Parathyroid adenoma (tissue), 2 donors: ENCODE measurements around the gene SUCLA2.

ENCODE experiments used
- H2AFZ ChIP-seq: fragments of 300-600 bp; sonication (generic); one replicate; pipeline ENCODE4 v1.7.0; 2017; ENCODE audit warnings: antibody characterized with exemption, mild to moderate bottlenecking
- H3K27ac ChIP-seq: fragments of 300-600 bp; sonication (generic); one replicate; pipeline ENCODE4 v1.7.0; 2017
- H3K27me3 ChIP-seq: fragments of 300-600 bp; sonication (generic); one replicate; pipeline ENCODE4 v1.7.0; 2017; ENCODE audit warnings: low read length; ENCODE audit not compliant: control insufficient read depth, insufficient read depth
- H3K36me3 ChIP-seq: fragments of 300-600 bp; sonication (generic); one replicate; pipeline ENCODE4 v1.7.0; 2017; ENCODE audit warnings: low read length; ENCODE audit not compliant: control insufficient read depth, insufficient read depth
- H3K4me1 ChIP-seq: fragments of 300-600 bp; sonication (generic); one replicate; pipeline ENCODE4 v1.7.0; 2017; ENCODE audit warnings: control low read depth
- H3K4me2 ChIP-seq: fragments of 300-600 bp; sonication (generic); one replicate; pipeline ENCODE4 v1.7.0; 2017; ENCODE audit warnings: low read length
- H3K4me3 ChIP-seq: fragments of 300-600 bp; sonication (generic); one replicate; pipeline ENCODE4 v1.7.0; 2017; ENCODE audit warnings: low read depth, low read length
- H3K79me2 ChIP-seq: fragments of 300-600 bp; sonication (generic); one replicate; pipeline ENCODE4 v1.7.0; 2017; ENCODE audit warnings: control low read depth
- H3K9ac ChIP-seq: fragments of 300-600 bp; sonication (generic); one replicate; pipeline ENCODE4 v1.7.0; 2017; ENCODE audit warnings: mild to moderate bottlenecking
- H3K9me3 ChIP-seq: fragments of 300-600 bp; sonication (generic); one replicate; pipeline ENCODE4 v1.7.0; 2017; ENCODE audit warnings: low read length; ENCODE audit not compliant: control insufficient read depth
- TF ChIP-seq, protein P1 (sequence below): fragments of 300-600 bp; sonication (generic); IDR thresholded peaks from one replicate; pipeline ENCODE4 v1.7.0; 2017; ENCODE audit warnings: antibody characterized with exemption, mild to moderate bottlenecking
- donor health status: primary hyperparathyroidism.

Gene SUCLA2

DNA sequence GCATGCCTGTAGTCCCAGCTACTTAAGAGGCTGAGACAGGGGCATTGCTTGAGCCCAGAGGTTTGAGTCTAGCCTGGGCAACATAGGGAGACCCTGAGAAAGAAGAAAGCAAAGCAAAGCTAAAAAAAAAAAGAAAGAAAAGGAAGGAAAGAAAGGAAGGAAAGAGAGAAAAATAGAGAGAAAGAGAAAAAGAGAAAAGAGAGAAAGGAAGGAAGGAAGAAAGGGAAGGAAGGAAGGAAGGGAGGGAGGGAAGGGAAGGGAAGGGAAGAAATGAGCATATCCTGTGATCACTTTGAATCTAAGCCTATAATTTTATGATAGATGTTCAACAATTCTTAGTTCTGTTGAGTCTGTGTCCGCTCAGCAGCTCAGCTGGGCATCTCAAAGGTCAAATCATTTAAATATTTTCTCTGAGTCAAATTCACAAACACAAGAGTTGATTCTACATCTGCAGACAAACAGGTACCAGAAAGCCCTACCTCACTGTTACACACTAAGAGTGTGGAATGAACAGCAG lies 70.4 kb downstream of the SUCLA2 start:
- H2AFZ ChIP-seq, result no peak overlapping the region
- no peak overlapping the region for H3K4me3 ChIP-seq
- no peak overlapping the region for H3K4me2 ChIP-seq
- TF ChIP-seq, protein P1, sequence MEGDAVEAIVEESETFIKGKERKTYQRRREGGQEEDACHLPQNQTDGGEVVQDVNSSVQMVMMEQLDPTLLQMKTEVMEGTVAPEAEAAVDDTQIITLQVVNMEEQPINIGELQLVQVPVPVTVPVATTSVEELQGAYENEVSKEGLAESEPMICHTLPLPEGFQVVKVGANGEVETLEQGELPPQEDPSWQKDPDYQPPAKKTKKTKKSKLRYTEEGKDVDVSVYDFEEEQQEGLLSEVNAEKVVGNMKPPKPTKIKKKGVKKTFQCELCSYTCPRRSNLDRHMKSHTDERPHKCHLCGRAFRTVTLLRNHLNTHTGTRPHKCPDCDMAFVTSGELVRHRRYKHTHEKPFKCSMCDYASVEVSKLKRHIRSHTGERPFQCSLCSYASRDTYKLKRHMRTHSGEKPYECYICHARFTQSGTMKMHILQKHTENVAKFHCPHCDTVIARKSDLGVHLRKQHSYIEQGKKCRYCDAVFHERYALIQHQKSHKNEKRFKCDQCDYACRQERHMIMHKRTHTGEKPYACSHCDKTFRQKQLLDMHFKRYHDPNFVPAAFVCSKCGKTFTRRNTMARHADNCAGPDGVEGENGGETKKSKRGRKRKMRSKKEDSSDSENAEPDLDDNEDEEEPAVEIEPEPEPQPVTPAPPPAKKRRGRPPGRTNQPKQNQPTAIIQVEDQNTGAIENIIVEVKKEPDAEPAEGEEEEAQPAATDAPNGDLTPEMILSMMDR, result no peak
- no peaks in the 10 kb centered on the region for H3K27me3 ChIP-seq
- no peaks in the 10 kb centered on the region for H3K9me3 ChIP-seq
- H3K4me1 ChIP-seq, result no peaks in the 10 kb centered on the region
- H3K36me3 ChIP-seq, result no peaks in the 10 kb centered on the region
- H3K79me2 ChIP-seq, result no peaks in the 10 kb centered on the region
- H3K9ac ChIP-seq, result no peak overlapping the region
- no peak overlapping the region for H3K27ac ChIP-seq

DNA sequence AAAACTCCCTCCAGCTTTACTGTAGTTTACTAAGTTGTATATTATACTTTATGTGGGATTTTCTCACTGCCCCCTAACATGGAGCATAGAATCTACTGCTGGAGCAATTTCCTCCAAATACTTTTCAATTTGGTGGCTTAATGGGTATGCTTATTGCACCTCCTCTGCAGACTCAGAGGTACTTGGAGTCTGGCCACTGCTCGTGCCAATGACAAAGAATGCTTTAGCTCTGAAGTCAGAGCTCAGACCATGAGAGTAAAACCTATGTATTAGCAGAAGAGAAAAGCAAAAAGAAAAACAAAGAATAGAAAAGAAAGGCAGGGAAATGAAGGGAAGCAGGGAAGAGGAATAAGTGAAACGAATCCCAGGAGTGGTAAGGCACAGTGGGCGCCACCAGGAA lies 71.9 kb downstream of the SUCLA2 start:
- Histone ChIP-seq H3K4me3 (no peak overlapping the region), H3K4me2 (no peak overlapping the region), H2AFZ (no peak overlapping the region), H3K79me2 (no peaks in the 10 kb centered on the region), H3K4me1 (no peaks in the 10 kb centered on the region), H3K27ac (no peak overlapping the region), H3K27me3 (no peaks in the 10 kb centered on the region), H3K36me3 (no peaks in the 10 kb centered on the region), H3K9ac (no peak overlapping the region), H3K9me3 (no peaks in the 10 kb centered on the region)
- TF ChIP-seq, protein P1, result no peak

DNA sequence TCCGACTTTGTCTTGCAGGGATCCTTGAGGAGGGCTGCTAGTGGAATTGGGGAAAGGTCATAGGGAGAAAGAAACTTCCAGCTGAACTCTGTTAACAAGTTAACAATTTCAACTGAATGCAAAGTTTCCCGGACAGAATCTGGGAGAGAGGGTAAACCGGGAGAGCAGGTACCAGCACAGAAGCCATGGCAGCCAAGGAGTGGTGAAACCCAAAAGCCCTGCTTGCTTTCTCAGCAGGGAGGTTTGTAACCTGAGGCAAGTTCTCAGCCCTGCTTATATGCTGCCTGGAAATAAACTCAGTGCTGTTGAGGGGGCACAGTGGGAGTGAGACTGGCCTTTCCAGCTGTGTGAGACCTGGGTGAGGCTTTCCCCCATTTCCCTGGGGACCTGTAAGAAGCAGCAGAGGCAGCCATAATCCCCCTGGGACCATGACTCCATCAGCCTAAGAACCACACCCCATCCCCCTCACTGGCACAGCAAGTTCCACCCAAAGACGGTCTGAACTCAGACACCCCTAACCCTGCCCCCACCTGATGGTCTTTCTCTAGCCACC lies 84.0 kb downstream of the SUCLA2 start:
- no peaks in the 10 kb centered on the region for H3K79me2 ChIP-seq
- H3K4me2 ChIP-seq, result no peak overlapping the region
- H3K27me3 ChIP-seq, result no peaks in the 10 kb centered on the region
- no peak overlapping the region for H3K27ac ChIP-seq
- no peak overlapping the region for H2AFZ ChIP-seq
- no peak overlapping the region for H3K9ac ChIP-seq
- TF ChIP-seq, protein P1, result no peak
- H3K4me3 ChIP-seq, result no peak overlapping the region
- no peaks in the 10 kb centered on the region for H3K36me3 ChIP-seq
- H3K4me1 ChIP-seq, result no peaks in the 10 kb centered on the region
- no peaks in the 10 kb centered on the region for H3K9me3 ChIP-seq

DNA sequence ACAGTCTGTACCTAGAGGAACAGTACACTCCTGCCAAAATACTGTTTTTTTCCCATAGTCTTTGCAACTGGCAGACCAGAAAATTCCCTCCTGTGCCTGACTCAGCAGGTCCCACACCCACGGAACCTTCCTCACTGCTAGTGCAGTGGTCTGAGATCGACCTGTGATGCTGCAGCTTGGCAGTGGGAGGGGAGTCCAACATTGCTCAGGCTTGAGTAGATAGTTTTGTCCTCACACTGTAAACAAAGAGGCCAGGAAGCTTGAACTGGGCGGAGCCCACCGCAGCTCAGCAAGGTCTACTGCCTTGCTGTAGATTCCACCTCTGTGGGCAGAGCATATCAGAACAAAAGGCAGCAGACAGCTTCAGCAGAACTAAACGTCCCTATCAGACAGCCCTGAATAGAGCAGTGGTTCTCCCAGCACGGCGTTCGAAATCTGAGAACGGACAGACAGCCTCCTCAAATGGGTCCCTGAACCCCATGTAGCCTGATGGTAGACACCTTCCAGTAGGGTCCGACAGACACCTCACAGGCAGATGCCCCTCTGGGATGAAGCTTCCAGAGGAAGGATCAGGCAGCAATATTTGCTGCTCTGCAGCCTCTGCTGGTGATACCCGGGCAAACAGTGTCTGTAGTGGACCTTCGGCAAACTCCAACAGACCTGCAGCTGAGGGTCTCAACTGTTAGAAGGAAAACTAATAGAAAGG lies 92.7 kb downstream of the SUCLA2 start:
- TF ChIP-seq, protein P1, result no peak

More for the DNA sequence above, 92.7 kb downstream of the SUCLA2 start:
- Histone ChIP-seq H3K79me2 (no peaks in the 10 kb centered on the region), H3K27me3 (no peaks in the 10 kb centered on the region), H3K4me3 (no peak overlapping the region), H2AFZ (no peak overlapping the region), H3K9me3 (no peaks in the 10 kb centered on the region), H3K4me1 (no peaks in the 10 kb centered on the region), H3K27ac (no peak overlapping the region), H3K9ac (no peak overlapping the region), H3K4me2 (no peak overlapping the region), H3K36me3 (no peaks in the 10 kb centered on the region)
